T1000 (cell line): ENCODE measurements around the gene HSPA4.
"Not testable (repeated sequence)": the region's sequence is repeated elsewhere in the genome, so short reads cannot be mapped to it uniquely, and the experiment has no call there.

Experiments
- DNase-seq: peaks from one replicate; lab custom pipeline; 2025; ENCODE audit warnings: mixed read lengths; lab: John Stamatoyannopoulos, UW

Gene HSPA4

DNA sequence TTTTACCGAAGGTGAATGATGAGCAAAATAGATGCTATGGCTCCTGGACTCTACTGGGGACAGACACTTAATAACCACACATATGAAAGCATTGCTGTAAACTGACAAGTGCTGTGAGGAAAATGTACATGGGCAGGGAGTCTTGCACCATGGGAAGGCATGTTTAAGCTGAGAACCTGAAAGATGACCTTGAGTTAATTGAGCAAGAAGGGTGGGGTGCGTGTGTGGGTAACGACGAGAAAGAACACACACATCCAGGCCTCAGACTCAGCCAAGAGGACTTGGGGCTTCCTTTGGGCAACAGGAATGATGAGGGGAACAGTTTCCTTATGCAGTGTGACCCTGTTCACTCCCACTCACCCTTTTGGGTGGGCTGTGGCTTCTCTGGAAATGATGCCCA is 73.1 kb downstream of the HSPA4 start:
- DNase-seq = no peak

DNA sequence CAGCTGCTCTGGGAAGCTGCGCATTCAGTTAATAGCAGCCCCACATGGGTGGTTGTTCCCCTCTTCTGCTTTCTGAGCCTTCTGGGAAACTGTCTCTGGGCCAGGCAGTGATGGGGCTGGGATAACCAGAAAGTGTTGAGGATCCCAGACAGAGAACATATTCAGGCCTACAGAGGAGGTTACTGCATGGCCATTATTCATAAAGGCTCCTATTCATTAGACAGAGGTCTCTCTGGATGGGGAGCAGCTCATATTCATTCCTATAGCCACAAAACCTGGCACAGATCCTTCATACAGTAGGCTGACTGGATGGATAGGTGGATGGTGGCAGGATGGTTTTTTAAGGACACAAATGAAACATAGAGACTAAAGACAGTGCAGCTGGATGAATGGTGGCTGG is 76.3 kb downstream of the HSPA4 start:
- no peak for DNase-seq

DNA sequence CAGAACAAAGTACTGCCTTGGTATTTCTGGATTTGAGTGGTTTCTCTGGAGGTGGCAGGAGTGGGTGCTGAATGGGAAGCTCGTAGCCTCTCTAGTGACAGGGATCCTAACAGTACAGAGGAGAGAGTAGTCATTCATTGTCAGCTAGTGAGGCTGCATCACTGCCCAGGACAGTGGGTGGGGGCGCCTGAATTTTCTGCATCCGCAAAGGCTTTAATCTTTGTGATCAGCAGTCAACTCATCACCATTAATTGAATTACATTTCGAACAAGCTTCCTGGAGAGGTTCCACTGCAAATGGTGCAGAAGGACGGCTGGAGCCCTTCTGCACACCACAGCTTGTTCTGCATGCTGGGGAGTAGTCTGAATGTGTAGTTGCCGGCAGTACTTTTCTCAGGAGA is 77.5 kb downstream of the HSPA4 start:
- no peak for DNase-seq

DNA sequence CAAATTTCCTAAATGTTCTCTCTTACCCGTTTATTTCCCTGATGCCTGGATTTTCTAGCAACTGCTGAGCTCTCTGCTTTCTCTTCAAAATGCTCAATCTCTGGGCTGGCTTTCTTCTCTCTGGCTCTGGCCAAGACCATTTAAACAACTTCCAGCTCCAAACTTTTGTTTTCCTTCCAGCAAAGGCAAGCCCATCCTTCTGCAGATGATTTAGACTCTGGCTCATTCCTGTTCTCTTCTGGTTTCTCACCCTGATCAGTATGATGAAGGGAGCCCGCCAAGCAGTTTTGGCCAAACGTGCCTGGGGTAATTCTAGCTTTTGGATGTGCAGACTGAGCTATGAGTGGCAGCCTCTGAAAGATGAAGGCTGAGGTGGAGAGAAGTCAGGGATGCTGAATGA is 78.1 kb downstream of the HSPA4 start:
- DNase-seq = no peak

DNA sequence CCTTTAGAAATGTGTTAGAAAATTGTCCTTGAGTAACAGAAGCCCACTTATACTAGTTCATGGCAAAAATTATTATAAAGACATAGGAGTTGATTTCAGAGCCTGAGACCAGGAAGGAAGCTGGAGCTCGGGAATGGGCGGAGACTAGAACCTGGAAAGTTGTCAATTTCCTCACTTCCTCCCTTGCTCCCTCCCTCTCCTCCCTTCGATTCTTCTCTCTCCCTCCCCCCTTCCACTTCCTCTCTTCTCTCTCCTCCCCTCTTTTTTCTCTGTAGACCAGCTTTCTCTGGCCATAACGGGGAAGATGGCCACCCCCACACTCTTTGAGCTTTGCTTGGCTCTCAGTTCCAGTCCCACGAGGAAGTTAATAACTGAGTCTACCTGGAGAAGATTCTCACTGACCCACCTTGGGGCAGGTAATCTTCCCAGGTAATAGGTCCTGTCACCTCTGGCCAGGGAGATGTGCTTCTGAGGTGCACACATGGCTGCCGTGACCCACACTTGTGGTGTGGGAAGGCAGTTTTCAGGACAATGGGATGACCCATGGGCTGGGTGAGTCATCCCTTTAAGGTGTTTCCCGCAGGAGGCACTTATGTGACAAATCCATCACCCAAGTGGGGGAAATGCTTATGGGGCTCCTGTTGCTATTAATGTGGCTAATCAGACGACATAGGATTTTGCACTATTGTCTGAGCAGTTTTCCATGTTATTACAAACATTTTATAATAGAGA is 78.7 kb downstream of the HSPA4 start:
- DNase-seq = no peak

DNA sequence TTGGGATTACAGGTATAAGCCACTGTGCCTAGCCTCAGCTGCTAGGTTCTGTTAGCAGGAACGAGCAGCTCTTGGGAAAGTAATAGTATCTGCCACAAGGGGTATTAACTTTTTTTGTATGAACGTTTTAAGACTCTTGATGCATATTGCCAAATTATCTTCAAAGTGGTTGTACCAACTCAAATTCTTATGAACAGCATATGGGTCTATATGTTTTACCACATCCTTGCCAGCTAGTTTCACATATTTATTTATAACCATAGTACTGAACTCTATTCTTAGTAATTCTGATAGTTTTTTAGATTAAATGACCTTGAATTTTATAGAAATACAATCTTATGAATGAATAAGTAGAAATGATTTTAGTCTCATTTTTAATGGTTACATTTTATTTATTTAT is 80.9 kb downstream of the HSPA4 start:
- DNase-seq = no peak

DNA sequence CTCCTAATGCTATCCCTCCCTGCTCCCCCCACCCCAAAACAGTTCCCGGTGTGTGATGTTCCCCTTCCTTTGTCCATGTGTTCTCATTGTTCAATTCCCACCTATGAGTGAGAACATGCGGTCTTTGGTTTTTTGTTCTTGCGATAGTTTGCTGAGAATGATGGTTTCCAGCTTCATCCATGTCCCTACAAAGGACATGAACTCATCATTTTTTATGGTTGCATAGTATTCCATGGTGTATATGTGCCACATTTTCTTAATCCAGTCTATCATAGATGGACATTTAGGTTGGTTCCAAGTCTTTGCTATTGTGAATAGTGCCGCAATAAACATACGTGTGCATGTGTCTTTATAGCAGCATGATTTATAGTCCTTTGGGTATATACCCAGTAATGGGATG is 81.4 kb downstream of the HSPA4 start:
- not testable (repeated sequence) for DNase-seq

DNA sequence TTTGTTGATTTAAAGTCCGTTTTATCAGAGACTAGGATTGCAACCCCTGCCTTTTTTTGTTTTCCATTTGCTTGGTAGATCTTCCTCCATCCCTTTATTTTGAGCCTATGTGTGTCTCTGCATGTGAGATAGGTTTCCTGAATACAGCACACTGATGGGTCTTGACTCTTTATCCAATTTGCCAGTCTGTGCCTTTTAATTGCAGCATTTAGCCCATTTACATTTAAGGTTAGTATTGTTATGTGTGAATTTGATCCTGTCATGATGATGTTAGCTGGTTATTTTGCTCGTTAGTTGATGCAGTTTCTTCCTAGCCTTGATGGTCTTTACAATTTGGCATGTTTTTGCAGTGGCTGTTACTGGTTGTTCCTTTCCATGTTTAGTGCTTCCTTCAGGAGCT is 85.1 kb downstream of the HSPA4 start:
- DNase-seq = not testable (repeated sequence)

DNA sequence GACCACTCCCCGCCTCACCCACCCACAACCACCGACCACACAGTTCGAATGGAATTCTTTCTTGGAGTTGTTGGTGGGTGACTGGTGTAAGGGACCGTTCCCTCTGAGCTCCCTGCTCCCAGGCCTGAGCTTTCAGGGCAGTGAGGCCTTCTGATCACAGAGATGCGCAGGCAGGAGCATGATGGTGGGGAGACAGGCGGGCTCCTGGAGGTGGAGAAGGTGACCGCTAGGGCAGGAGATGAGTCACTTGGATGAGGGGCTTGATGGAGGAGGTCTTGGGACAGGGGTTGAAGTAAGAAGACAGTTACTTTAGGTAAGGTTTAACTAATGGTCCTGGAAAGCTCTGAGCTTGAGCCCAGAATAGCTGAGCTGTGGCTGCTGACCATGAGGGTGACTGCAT is 88.5 kb downstream of the HSPA4 start:
- DNase-seq = no peak

DNA sequence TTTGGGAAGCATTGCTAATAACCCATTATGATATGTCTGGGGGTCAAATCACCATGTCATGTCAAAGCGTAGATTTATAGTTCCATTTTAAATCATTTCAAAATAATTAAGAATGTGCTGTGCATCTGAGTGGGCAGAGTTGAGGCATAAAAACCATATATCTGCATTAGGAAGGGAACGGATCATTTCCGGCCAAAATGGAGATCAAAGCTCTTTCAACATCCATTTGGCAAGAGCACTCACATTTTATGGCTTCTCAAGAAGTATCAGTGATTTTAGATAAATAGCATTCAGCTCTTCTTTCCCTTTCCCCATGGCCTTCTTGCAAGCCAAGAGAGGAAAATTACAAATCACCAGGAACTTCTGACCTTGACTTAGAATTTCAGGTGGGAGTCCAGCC is 89.9 kb downstream of the HSPA4 start:
- no peak for DNase-seq

DNA sequence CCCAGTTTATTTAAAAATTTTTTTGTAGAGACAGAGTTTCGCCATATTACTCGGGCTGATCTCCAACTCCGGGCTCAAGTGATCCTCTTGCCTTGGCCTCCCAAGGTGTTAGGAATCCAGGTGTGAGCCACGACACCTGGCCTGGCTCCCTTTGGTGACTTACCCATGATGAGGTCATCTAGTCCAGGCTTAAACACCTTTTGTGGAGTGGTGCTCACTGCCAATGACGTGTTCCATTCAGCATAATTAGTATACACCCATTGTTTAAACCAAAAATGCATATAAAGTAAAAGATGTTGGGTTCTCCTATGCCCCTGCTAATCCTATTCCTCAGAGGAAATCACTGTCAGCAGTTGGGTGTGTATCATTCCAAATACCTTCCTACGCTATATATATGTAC is 91.0 kb downstream of the HSPA4 start:
- no peak for DNase-seq

DNA sequence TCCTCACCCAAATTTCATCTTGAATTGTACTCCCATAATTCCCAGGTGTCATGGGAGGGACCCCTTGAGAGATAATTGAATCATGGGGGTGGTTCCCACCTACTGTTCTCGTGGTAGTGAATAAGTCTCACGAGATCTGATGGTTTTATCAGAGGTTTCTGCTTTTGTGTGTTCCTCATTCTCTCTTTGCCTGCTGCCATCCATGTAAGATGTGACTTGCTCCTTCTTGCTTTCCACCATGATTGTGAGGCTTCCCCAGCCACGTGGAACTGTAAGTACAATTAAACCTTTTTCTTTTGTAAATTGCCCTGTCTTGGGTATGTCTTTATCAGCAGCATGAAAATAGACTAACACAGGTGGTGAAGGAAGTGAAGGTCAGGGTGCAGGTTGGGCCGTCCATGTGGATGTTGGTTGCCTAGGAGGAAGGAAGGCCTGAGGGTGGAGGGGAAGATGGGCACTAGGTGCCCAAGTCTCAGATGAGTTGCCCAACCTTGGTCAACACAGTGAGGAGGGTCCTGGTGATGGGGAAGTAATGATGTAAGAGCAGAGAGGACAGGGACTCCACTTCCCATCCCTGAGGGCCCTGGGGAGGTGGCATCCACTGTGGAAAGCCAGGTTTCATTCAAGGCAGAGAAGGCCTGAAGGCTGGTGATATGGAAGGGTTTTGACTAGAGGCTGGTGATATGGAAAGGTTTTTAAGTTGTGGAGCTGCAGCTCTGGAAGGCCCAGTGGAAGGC is 92.6 kb downstream of the HSPA4 start:
- no peak for DNase-seq

DNA sequence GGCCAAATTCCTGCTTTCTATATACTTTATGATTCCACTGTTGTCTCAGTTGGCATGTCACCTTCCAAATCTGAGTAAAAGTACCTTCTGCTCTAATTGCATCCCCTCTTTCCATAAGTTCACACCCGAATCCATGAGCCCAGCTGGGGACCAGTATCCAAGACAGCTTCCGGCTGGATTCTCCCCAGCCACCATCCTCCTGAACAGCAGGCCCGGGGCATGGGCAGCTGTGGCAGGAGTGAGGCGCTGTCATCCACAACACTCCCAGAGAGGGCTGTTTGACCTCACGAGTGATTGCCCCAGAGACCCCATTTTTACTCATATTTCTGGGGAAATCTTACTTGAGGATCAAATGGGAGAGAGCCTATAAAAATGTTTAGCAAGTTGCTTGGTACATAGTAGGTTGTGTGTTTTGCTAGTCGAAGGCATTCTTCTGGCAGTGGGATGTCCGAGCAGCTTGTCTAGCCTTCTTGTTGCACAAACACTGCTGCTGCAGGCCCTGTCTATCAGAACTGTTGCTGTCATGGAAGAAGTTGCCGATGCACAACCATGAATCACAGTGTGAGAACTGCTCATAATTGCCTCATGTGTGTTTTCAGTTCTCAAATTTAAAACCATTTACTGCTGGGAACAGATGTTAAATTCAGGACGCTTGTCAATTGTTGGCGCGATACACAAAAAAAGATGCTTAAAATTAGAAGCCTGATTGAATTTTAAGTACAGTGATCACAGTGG is 93.8 kb downstream of the HSPA4 start:
- no peak for DNase-seq

DNA sequence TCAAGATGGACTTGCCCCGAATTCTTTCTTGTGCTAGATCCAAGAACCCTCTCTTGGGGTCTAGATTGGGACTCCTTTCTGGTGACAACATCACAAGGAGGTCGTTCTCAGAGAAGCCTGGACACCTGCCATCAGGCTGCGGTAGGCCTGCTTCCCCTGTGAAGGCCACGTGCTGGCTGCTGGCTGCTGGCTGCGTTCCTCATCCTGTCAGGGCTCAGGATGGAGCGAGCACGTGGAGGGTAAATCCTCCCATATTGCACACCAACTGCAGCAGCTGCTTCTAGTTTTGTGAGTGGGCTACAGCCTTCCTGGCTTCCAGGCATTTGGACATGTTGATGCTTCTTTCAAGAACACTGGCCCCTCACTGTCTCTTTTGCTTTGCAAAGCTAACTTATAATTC is 95.6 kb downstream of the HSPA4 start:
- DNase-seq = no peak

DNA sequence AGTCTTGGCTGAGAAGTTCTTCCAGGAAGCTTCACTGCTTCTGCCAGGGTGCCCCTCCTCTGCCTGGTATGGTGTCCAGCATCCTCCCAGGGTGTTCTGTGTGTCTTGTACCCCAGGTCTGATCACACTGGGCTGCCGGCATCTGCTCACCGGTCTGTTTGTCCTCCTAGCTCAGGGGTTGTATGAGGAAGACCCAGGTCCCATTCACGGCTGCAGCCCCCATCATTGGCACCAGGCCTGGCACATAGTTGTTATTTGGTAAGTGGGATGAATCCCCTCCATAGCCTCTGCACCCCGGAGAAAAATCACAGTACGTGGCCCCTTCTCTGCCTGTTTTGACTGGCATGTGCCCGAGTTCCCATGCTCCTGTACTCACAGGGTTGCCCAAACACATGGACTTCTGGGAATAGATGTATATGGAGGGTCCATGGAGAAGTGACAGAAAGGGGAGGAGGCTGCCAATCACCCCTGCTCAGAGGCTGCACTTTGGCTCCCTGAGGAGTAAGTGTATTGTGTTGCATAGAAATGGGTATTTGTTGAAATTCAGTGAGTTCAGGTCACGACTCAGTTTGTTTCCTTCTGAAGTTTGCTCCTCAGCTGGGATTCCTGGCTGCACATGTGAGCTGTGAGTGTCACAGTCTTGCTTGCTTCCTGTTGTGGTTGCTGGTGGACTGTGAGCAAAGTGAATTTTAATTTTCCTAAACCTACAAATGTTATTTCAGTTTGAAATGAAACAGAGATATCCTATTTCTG is 96.2 kb downstream of the HSPA4 start:
- DNase-seq = no peak

DNA sequence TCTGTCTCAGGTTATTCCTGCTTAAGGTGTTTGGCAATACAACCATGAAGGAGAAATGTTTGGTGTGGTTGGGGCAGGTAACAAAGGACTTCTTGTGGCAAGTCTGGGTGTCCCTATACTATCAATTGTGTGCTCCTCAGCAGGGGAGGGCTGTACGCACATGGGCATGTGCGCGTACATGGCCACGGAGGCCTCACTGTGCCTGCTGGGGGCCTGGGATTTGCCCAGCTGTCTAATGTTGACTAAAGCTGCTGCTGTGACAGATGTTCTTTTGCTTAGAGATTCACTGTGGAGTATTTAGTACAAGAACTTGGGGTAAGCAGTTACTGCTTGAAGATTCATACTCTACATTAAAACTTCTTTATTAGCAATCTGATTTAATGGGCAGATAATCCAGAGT is 97.5 kb downstream of the HSPA4 start:
- no peak for DNase-seq

DNA sequence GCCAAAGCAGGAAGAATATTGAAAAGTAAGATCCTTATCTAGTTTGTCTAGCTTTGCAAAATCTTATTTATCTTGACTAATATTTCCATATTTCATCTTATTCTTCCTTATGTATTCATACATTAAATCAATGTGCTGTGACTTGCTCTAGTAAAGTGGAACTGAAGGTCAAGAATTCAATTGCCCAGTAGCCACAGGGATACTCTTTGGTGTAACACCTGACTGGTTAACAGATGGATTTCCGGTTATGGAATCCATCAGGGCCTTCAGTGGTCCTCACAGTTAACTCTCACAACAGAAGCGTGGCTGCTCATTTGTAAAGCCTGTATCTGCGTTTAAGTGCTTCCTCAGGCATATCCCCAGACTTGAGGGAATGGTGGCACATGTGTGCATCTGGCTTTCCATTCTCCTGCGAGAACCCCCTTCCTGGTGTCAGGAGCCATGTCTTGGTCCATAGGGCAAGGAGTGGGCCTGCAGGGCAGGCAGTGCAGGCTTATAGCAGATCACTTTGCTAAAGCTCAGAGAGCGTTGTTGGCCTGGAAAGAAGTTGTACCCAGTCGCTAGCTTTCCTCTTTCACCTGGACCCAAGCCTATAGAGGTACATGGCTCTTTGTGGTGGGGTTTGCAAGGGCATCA is 99.2 kb downstream of the HSPA4 start:
- DNase-seq = no peak

DNA sequence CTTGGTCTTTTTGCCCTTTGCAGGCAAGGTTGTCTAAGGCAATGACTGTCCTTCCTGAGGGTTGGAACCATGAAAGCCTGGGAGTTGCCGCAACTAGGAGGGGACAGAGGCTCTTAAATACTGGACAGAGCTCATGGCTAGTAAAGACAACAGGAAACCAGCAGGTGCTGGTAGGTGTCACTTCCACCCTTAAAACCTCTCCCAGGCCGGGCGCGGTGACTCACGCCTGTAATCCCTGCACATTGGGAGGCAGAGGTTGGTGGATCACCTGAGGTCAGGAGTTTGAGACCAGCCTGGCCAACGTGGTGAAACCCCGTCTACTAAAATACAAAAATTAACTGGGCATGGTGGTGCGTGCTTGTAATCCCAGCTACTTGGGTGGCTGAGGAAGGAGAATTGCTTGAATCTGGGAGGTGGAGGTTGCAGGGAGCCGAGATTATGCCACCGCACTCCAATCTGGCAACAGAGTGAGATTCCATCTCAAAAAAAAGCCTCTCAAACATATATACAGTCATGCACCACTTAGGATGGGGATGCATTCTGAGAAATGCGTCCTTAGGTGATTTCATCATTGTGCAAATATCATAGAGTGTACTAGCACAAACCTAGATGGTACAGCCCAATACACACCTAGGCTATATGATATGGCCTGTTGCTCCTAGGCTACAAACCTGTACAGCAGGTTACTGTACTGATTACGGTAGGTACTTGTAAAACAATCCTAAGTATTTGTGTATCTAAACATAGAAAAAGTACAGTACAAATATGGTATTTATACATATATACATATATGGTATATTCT is 102.7 kb downstream of the HSPA4 start:
- DNase-seq = no peak

DNA sequence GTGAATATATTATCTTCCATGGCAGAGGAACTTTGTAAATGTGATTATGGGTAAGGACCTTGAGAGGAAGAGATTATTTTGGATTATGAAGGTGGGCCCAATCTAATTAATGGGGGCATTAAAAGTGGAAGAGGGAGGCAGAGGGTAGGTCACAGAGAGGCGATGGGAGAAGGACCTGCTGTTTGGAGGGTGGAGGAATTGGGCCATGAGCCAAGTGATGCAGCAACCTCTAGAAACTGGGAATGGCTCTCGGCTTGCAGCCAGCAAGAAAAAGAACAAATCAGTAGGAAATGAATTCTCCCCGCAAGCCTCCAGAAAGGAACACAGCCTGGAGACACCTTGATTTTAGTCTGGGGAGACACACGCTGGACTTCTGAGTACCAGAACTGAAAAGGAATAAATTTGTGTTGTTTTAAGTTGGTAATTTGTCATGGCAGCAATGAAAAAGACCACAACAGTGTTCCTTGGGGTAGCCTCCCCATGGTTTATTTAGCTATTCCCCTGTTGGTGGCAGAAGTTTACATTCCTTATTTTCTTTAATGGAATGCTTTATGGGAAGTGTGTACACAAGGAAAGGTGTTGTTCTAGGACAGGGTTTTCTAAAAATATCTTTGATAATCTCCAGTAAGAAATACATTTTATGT is 103.6 kb downstream of the HSPA4 start:
- DNase-seq = no peak
